GM20431 (cell line): Measurements from ENCODE around the gene HOXC12.

Experiments used
- in situ Hi-C: fragments of 300-500 bp; cut with MseI, MboI; formaldehyde crosslinking; loops from one replicate; pipeline ENCODE4 v1.15.0; 2020; ENCODE audit warnings: low sequenced_read_pairs; ENCODE audit not compliant: unreplicated experiment

The HOXC12 gene

GRCh38 chr12:53939141-53940108 lies 15.3 kb upstream of the HOXC12 start:
- in situ Hi-C loops: no loop called here

- in situ Hi-C loops: no loop called here
Observed at GRCh38 chr12:53940443-53941014, 14.2 kb upstream of the HOXC12 start.

GRCh38 chr12:53941187-53941586 lies 13.5 kb upstream of the HOXC12 start:
- in situ Hi-C loops: no loop called here

GRCh38 chr12:53941750-53942149 lies 13.0 kb upstream of the HOXC12 start:
- in situ Hi-C loops: no loop called here

- in situ Hi-C loops: no loop called here
Observed at GRCh38 chr12:53942467-53942997, 12.2 kb upstream of the HOXC12 start.

- in situ Hi-C loops: no loop called here
Observed at GRCh38 chr12:53944209-53944608, 10.5 kb upstream of the HOXC12 start.

GRCh38 chr12:53944907-53945847 lies 9.5 kb upstream of the HOXC12 start:
- in situ Hi-C loops: no loop called here

GRCh38 chr12:53947743-53948142 lies 7.0 kb upstream of the HOXC12 start:
- in situ Hi-C loops: no loop called here

GRCh38 chr12:53948650-53949593 lies 5.8 kb upstream of the HOXC12 start:
- in situ Hi-C loops: no loop called here

GRCh38 chr12:53949631-53950436 lies 4.9 kb upstream of the HOXC12 start:
- in situ Hi-C loops: no loop called here

- in situ Hi-C loops: no loop called here
Observed at GRCh38 chr12:53950437-53950773, 4.3 kb upstream of the HOXC12 start.

- in situ Hi-C loops: no loop called here
Observed at GRCh38 chr12:53950789-53951576, 3.7 kb upstream of the HOXC12 start.

GRCh38 chr12:53951577-53952334 lies 2.9 kb upstream of the HOXC12 start:
- in situ Hi-C loops: no loop called here

GRCh38 chr12:53952335-53952694 lies 2.4 kb upstream of the HOXC12 start:
- in situ Hi-C loops: no loop called here

GRCh38 chr12:53952871-53953734 lies 1.6 kb upstream of the HOXC12 start:
- in situ Hi-C loops: no loop called here
